AG04450 (cell line): ENCODE results near the gene ZMYND19. TPM values are rescaled to one million over a fixed set of nuclear protein-coding genes. Genes with fewer than 3 reads are reported as not detected.

Source experiments
- CTCF ChIA-PET: fragments of 300-600, 350-600 bp; formaldehyde crosslinking; extraction: SDS; loops from one replicate; lab custom pipeline; 2022; ENCODE audit warnings: antibody characterized with exemption, inconsistent platforms; lab: Charles Lee
- POLR2A ChIA-PET: fragments of 350-600 bp; formaldehyde crosslinking; extraction: SDS; loops from one replicate; lab custom pipeline; 2021; ENCODE audit warnings: antibody characterized with exemption, inconsistent platforms; lab: Yijun Ruan, JAX
- DNase-seq: peaks from one replicate; pipeline ENCODE4 v3.0.0-alpha.2; 2011; ENCODE audit warnings: low read depth, low spot score
- H3K27ac ChIP-seq: one replicate; pipeline ENCODE4 v1.5.1; 2012; ENCODE audit warnings: low read depth, low read length, control low read depth
- H3K27me3 ChIP-seq: one replicate; pipeline ENCODE4 v1.6.0; 2012; ENCODE audit warnings: low read length; ENCODE audit not compliant: control insufficient read depth, insufficient read depth
- H3K4me3 ChIP-seq: 2 replicates; pipeline ENCODE4 v1.5.1; 2011; ENCODE audit warnings: mild to moderate bottlenecking, low read depth, low read length, control low read depth
- H3K9me3 ChIP-seq: 2 replicates; pipeline ENCODE4 v1.5.1; 2012; ENCODE audit warnings: low read length; ENCODE audit not compliant: control insufficient read depth, insufficient read depth
- polyA plus RNA-seq: library from polyadenylated mRNA; depleted of rRNA; stranded (reverse); fragments of >200 nt; gene quantifications from 2 replicates; pipeline ENCODE4 v1.2.3, GENCODE V29; 2011
- TF ChIP-seq, protein P1 (sequence below): IDR thresholded peaks from 2 replicates; pipeline ENCODE4 v1.5.1; 2011; ENCODE audit warnings: low read depth, low read length, control low read depth, inconsistent platforms

The ZMYND19 gene
- polyA plus RNA-seq, 1 experiment = 11.4 TPM

- H3K27ac ChIP-seq = no peak overlapping the region
- no peaks in the 10 kb centered on the region for H3K27me3 ChIP-seq
- H3K4me3 ChIP-seq = no peak overlapping the region
- no peak for DNase-seq
- no peaks in the 10 kb centered on the region; the same call in 1 of the 2 replicates for H3K9me3 ChIP-seq
- ChIA-PET CTCF (interaction anchor here (1.7 to 2.5 kb wide), 2 partner anchors 8 to 93 kb away, joined by 4 to 37 read pairs; no protein-coding TSS in a partner anchor), POLR2A (no interaction called here)
- TF ChIP-seq, protein P1, sequence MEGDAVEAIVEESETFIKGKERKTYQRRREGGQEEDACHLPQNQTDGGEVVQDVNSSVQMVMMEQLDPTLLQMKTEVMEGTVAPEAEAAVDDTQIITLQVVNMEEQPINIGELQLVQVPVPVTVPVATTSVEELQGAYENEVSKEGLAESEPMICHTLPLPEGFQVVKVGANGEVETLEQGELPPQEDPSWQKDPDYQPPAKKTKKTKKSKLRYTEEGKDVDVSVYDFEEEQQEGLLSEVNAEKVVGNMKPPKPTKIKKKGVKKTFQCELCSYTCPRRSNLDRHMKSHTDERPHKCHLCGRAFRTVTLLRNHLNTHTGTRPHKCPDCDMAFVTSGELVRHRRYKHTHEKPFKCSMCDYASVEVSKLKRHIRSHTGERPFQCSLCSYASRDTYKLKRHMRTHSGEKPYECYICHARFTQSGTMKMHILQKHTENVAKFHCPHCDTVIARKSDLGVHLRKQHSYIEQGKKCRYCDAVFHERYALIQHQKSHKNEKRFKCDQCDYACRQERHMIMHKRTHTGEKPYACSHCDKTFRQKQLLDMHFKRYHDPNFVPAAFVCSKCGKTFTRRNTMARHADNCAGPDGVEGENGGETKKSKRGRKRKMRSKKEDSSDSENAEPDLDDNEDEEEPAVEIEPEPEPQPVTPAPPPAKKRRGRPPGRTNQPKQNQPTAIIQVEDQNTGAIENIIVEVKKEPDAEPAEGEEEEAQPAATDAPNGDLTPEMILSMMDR = no peak
Observed at GRCh38 chr9:137580209-137580953, 9.9 kb downstream of the ZMYND19 start.

GRCh38 chr9:137579259-137579604 is 11.1 kb downstream of the ZMYND19 start:
- CTCF ChIA-PET = interaction anchor here (0.7 to 2.5 kb wide), 8 partner anchors 9 to 112 kb away, joined by 3 to 37 read pairs (median 3); partner anchors contain the start of gene PNPLA7
- Histone ChIP-seq H3K27me3 (no peaks in the 10 kb centered on the region), H3K27ac (peak overlapping the region; percentile 75), H3K9me3 (no peaks in the 10 kb centered on the region; the same call in 1 of the 2 replicates), H3K4me3 (peak overlapping the region; percentile 91)
- no peak for DNase-seq
- POLR2A ChIA-PET = interaction anchor here (0.7 to 1.1 kb wide), 2 partner anchors 12 to 33 kb away, joined by 3 to 4 read pairs; no protein-coding TSS in a partner anchor
- TF ChIP-seq, protein P1 = no peak

GRCh38 chr9:137578518-137579258 is 11.6 kb downstream of the ZMYND19 start, which contains the start of gene DPH7:
Gene DPH7, minus strand, starts transcription at chr9:137578925. Its CDS starts 148 bp downstream, at chr9:137578777.
- peak within 1 kb of the TSS; percentile 91 for H3K4me3 ChIP-seq
- H3K9me3 ChIP-seq = no peaks in the 10 kb centered on the region; the same call in 1 of the 2 replicates
- peak; percentile 63 for DNase-seq
- no peaks in the 10 kb centered on the region for H3K27me3 ChIP-seq
- TF ChIP-seq, protein P1 = peak; percentile 82
- H3K27ac ChIP-seq = peak within 1 kb of the TSS; percentile 75
- ChIA-PET CTCF (interaction anchor here (0.7 to 2.5 kb wide), 8 partner anchors 10 to 112 kb away, joined by 3 to 37 read pairs (median 3); partner anchors contain the start of gene PNPLA7), POLR2A (interaction anchor here (0.6 to 1.1 kb wide), 3 partner anchors 12 to 155 kb away, joined by 4 to 15 read pairs (median 4); partner anchors contain the start of genes EXD3 and NOXA1)

GRCh38 chr9:137575716-137576411 is 14.4 kb downstream of the ZMYND19 start:
- no peaks in the 10 kb centered on the region for H3K27me3 ChIP-seq
- H3K4me3 ChIP-seq = no peak overlapping the region
- no peaks in the 10 kb centered on the region; the same call in 1 of the 2 replicates for H3K9me3 ChIP-seq
- TF ChIP-seq, protein P1 = no peak
- H3K27ac ChIP-seq = no peak overlapping the region
- DNase-seq = no peak
- POLR2A ChIA-PET = no interaction called here
- CTCF ChIA-PET = interaction anchor here (0.8 to 1.7 kb wide), 2 partner anchors 41 to 97 kb away, joined by 3 to 12 read pairs; no protein-coding TSS in a partner anchor
